H9 (cell line): ENCODE results near the gene RASSF7. TPM values are rescaled to one million over a fixed set of nuclear protein-coding genes. Genes with fewer than 3 reads are reported as not detected.

Experiments used
- DNase-seq: peaks from one replicate; pipeline ENCODE4 v3.0.0-alpha.2; 2017
- H2AFZ ChIP-seq: one replicate; pipeline ENCODE4 v1.6.1; 2013; ENCODE audit warnings: mild to moderate bottlenecking, low read length, control low read depth, moderate library complexity
- H2AK5ac ChIP-seq: 2 replicates; pipeline ENCODE4 v1.6.1; 2013; ENCODE audit warnings: low read length, control low read depth, mixed read lengths; ENCODE audit not compliant: insufficient read length
- H2BK120ac ChIP-seq: one replicate; pipeline ENCODE4 v1.6.1; 2013; ENCODE audit warnings: low read depth, mild to moderate bottlenecking, low read length, control low read depth, inconsistent platforms; ENCODE audit not compliant: poor library complexity, severe bottlenecking
- H2BK12ac ChIP-seq: 2 replicates; pipeline ENCODE4 v1.6.1; 2013; ENCODE audit warnings: low read length, control low read depth, mixed read lengths, low read depth; ENCODE audit not compliant: insufficient read length
- H2BK15ac ChIP-seq: 2 replicates; pipeline ENCODE4 v1.6.1; 2013; ENCODE audit warnings: low read depth, low read length, control low read depth
- H2BK20ac ChIP-seq: one replicate; pipeline ENCODE4 v1.6.1; 2013; ENCODE audit warnings: low read depth, mild to moderate bottlenecking, low read length, control low read depth, inconsistent platforms; ENCODE audit not compliant: poor library complexity, severe bottlenecking
- H2BK5ac ChIP-seq: 2 replicates; pipeline ENCODE4 v1.6.1; 2013; ENCODE audit warnings: low read length, control low read depth, mixed read lengths; ENCODE audit not compliant: insufficient read length
- H3K14ac ChIP-seq: 2 replicates; pipeline ENCODE4 v1.6.1; 2013; ENCODE audit warnings: low read length, control low read depth; ENCODE audit not compliant: insufficient read depth
- H3K18ac ChIP-seq: 2 replicates; pipeline ENCODE4 v1.6.1; 2013; ENCODE audit warnings: low read depth, mild to moderate bottlenecking, mixed read lengths, low read length, control low read depth; ENCODE audit not compliant: insufficient read length
- H3K23ac ChIP-seq: 2 replicates; pipeline ENCODE4 v1.6.1; 2013; ENCODE audit warnings: low read length, control low read depth, mixed read lengths, low read depth; ENCODE audit not compliant: insufficient read length
- H3K23me2 ChIP-seq: 2 replicates; pipeline ENCODE4 v1.6.1; 2013; ENCODE audit warnings: low read depth, mild to moderate bottlenecking, mixed read lengths, low read length, control low read depth; ENCODE audit not compliant: insufficient read length, poor library complexity, severe bottlenecking
- H3K27ac ChIP-seq: 2 replicates; pipeline ENCODE4 v1.5.1; 2013; ENCODE audit warnings: low read length, control low read depth, mixed read lengths, low read depth; ENCODE audit not compliant: insufficient read length
- H3K27me3 ChIP-seq: 2 replicates; pipeline ENCODE4 v1.6.1; 2013; ENCODE audit warnings: low read length, control low read depth, inconsistent platforms; ENCODE audit not compliant: insufficient read depth
- H3K4ac ChIP-seq: 2 replicates; pipeline ENCODE4 v1.6.1; 2013; ENCODE audit warnings: low read depth, mild to moderate bottlenecking, control low read depth, inconsistent platforms, low read length, moderate library complexity
- H3K4me1 ChIP-seq: 2 replicates; pipeline ENCODE4 v1.6.1; 2013; ENCODE audit warnings: low read length, control low read depth, inconsistent platforms; ENCODE audit not compliant: insufficient read depth
- H3K4me2 ChIP-seq: 2 replicates; pipeline ENCODE4 v1.6.1; 2013; ENCODE audit warnings: low read length, control low read depth, mixed read lengths; ENCODE audit not compliant: insufficient read length, insufficient read depth
- H3K56ac ChIP-seq: 2 replicates; pipeline ENCODE4 v1.6.1; 2013; ENCODE audit warnings: low read depth, mild to moderate bottlenecking, mixed read lengths, low read length, control low read depth; ENCODE audit not compliant: insufficient read length
- H3K79me1 ChIP-seq: 2 replicates; pipeline ENCODE4 v1.6.1; 2013; ENCODE audit warnings: low read depth, mild to moderate bottlenecking, moderate library complexity, low read length, control low read depth, inconsistent platforms; ENCODE audit not compliant: insufficient read depth, poor library complexity, severe bottlenecking
- H3K79me2 ChIP-seq: 2 replicates; pipeline ENCODE4 v1.6.1; 2013; ENCODE audit warnings: low read length, control low read depth, inconsistent platforms; ENCODE audit not compliant: insufficient read depth
- H3K9ac ChIP-seq: 2 replicates; pipeline ENCODE4 v1.6.1; 2013; ENCODE audit warnings: low read length, control low read depth, mixed read lengths; ENCODE audit not compliant: insufficient read length; ENCODE audit errors: extremely low read depth
- H3K9me3 ChIP-seq: one replicate; pipeline ENCODE4 v1.6.1; 2013; ENCODE audit warnings: low read depth, low read length, inconsistent platforms; ENCODE audit not compliant: control insufficient read depth
- H3T11ph ChIP-seq: one replicate; pipeline ENCODE4 v1.6.1; 2013; ENCODE audit warnings: mild to moderate bottlenecking, low read length, control low read depth, inconsistent platforms
- H4K20me1 ChIP-seq: one replicate; pipeline ENCODE4 v1.6.1; 2013; ENCODE audit not compliant: control insufficient read depth, insufficient read length, insufficient read depth
- H4K5ac ChIP-seq: 2 replicates; pipeline ENCODE4 v1.6.1; 2013; ENCODE audit warnings: low read depth, mild to moderate bottlenecking, mixed read lengths, low read length, control low read depth; ENCODE audit not compliant: insufficient read length
- H4K8ac ChIP-seq: replicated peaks from 2 replicates; pipeline ENCODE4 v1.6.1; 2013; ENCODE audit warnings: low read length, control low read depth, mixed read lengths, low read depth; ENCODE audit not compliant: insufficient read length
- H4K91ac ChIP-seq: 2 replicates; pipeline ENCODE4 v1.6.1; 2013; ENCODE audit warnings: low read depth, mild to moderate bottlenecking, moderate library complexity, mixed read lengths, low read length, control low read depth; ENCODE audit not compliant: insufficient read length
- H3K27ac Mint-ChIP-seq, 3 experiments: 2 replicates in 2 of 3; 3 replicates in 1 of 3; pipeline ENCODE4 v1.8.0; 2020 to 2021; ENCODE audit warnings: mixed read lengths in 3 of 3, mild to moderate bottlenecking in 1 of 3, moderate library complexity in 1 of 3
- H3K27me3 Mint-ChIP-seq: 2 replicates; pipeline ENCODE4 v1.8.0; 2021; ENCODE audit warnings: low read depth, mild to moderate bottlenecking, moderate library complexity, mixed read lengths
- H3K36me3 Mint-ChIP-seq, 3 experiments: 2 replicates in 2 of 3; 3 replicates in 1 of 3; pipeline ENCODE4 v1.8.0; 2020 to 2021; ENCODE audit warnings: low read depth in 3 of 3, mixed read lengths in 3 of 3; ENCODE audit not compliant: insufficient read depth in 1 of 3
- H3K4me1 Mint-ChIP-seq, 2 experiments: 2 replicates each; pipeline ENCODE4 v1.8.0; 2020; ENCODE audit warnings: mixed read lengths in 2 of 2
- H3K4me3 Mint-ChIP-seq, 2 experiments: 2 replicates in 1 of 2; 3 replicates in 1 of 2; pipeline ENCODE4 v1.8.0; 2020 to 2021; ENCODE audit warnings: mild to moderate bottlenecking in 2 of 2, mixed read lengths in 2 of 2, moderate library complexity in 1 of 2
- H3K9me3 Mint-ChIP-seq, 2 experiments: 2 replicates in 1 of 2; 3 replicates in 1 of 2; pipeline ENCODE4 v1.8.0; 2020; ENCODE audit warnings: mild to moderate bottlenecking in 2 of 2, mixed read lengths in 2 of 2, moderate library complexity in 1 of 2
- CTCF ChIP-seq: fragments of 200-600 bp; sonication (generic); conservative IDR thresholded peaks from 3 replicates; pipeline ENCODE4 v1.8.0; 2021; ENCODE audit warnings: antibody characterized with exemption, mild to moderate bottlenecking
- WGBS: extraction: QIAGEN DNeasy Blood & Tissue Kit; methylation state at CpG from one replicate; pipeline ENCODE4 v1.1.7; 2013; ENCODE audit warnings: missing lambda C conversion rate, low lambda C conversion rate, mixed read lengths; ENCODE audit not compliant: insufficient read length; ENCODE audit errors: extremely low coverage; 5-methylcytosine and 5-hydroxymethylcytosine counted together
- total RNA-seq: library from RNA; stranded (reverse); gene quantifications from 2 replicates; pipeline ENCODE4 v1.2.1, GENCODE V29; 2021

The RASSF7 gene
- total RNA-seq, 1 experiment from 2014 or later = 26.3 TPM

GRCh38 chr11:597166-597725 is 36.5 kb downstream of the RASSF7 start:
- H3K27me3 Mint-ChIP-seq = 0 out of 2 replicates have a peak, but pooled peaks cover 2% of the 10 kb centered on the region
- H3K4me2 ChIP-seq = no peak overlapping the region
- no peak overlapping the region for H4K5ac ChIP-seq
- H3T11ph ChIP-seq = no peak overlapping the region
- no peak overlapping the region for H2BK120ac ChIP-seq
- H2AFZ ChIP-seq = no peak overlapping the region
- H3K4me1 ChIP-seq = no peaks in the 10 kb centered on the region
- H3K9ac ChIP-seq = no peak overlapping the region
- H3K18ac ChIP-seq = no peak overlapping the region
- H3K56ac ChIP-seq = no peak overlapping the region
- no peak overlapping the region for H4K91ac ChIP-seq
- H3K9me3 ChIP-seq = no peaks in the 10 kb centered on the region
- no peaks in the 10 kb centered on the region for H3K27me3 ChIP-seq
- no peak overlapping the region for H2BK5ac ChIP-seq
- no peaks in the 10 kb centered on the region for H3K4me1 Mint-ChIP-seq
- no peaks in the 10 kb centered on the region; a peak in 1 of 5 replicates for H3K9me3 Mint-ChIP-seq
- no peak overlapping the region for H2BK20ac ChIP-seq
- H3K36me3 Mint-ChIP-seq = peaks cover 52 to 84% (median 79%) of the 10 kb centered on the region in 3 experiments
- peak; percentile 62 for TF ChIP-seq CTCF
- no peak overlapping the region for H4K8ac ChIP-seq
- no peaks in the 10 kb centered on the region for H3K79me2 ChIP-seq
- H2AK5ac ChIP-seq = no peak overlapping the region
- peak overlapping the region; percentile 90 to 93 (median 91); a peak in 5 of 7 replicates for H3K27ac Mint-ChIP-seq
- H3K23me2 ChIP-seq = no peaks in the 10 kb centered on the region
- peak; percentile 69 for DNase-seq
- no peak overlapping the region; a peak in 2 of 5 replicates for H3K4me3 Mint-ChIP-seq
- H3K4ac ChIP-seq = no peak overlapping the region
- WGBS = no CpG with 5 or more reads among the region's 29 CpGs
- no peak overlapping the region for H2BK12ac ChIP-seq
- H3K23ac ChIP-seq = no peak overlapping the region
- H3K27ac ChIP-seq = no peak overlapping the region
- H2BK15ac ChIP-seq = no peak overlapping the region
- H4K20me1 ChIP-seq = no peaks in the 10 kb centered on the region
- no peaks in the 10 kb centered on the region for H3K79me1 ChIP-seq
- no peak overlapping the region; the same call in 1 of the 2 replicates for H3K14ac ChIP-seq
